Iris pigment epithelial cell (primary cell): ENCODE measurements around the gene CCL28.
A peak's percentile ranks its signal among the peaks of the same experiment; 100 is the strongest.
"Not testable (repeated sequence)": the region's sequence is repeated elsewhere in the genome, so short reads cannot be mapped to it uniquely, and the experiment has no call there.

Experiments
- DNase-seq: peaks from one replicate; pipeline ENCODE4 v3.0.0-alpha.2; 2011; ENCODE audit warnings: low read depth

The CCL28 gene

GRCh38 chr5:43409809-43410271 lies 2.4 kb downstream of the CCL28 start:
- DNase-seq, result no peak

GRCh38 chr5:43402524-43403066 lies 9.6 kb downstream of the CCL28 start:
- DNase-seq, result not testable (repeated sequence)

- DNase-seq, result peak; percentile 24
Observed at GRCh38 chr5:43401827-43402226, 10.4 kb downstream of the CCL28 start.

- peak; percentile 20 for DNase-seq
Observed at GRCh38 chr5:43400082-43400481, 12.1 kb downstream of the CCL28 start.

GRCh38 chr5:43396762-43397304 lies 15.4 kb downstream of the CCL28 start:
- DNase-seq, result peak; percentile 19

- no peak for DNase-seq
Observed at GRCh38 chr5:43390471-43390870, 21.7 kb downstream of the CCL28 start.

- peak; percentile 92 for DNase-seq
Observed at GRCh38 chr5:43389679-43390329, 22.4 kb downstream of the CCL28 start.

- peak; percentile 19 for DNase-seq
Observed at GRCh38 chr5:43386960-43387362, 25.2 kb downstream of the CCL28 start.

- peak; percentile 27 for DNase-seq
Observed at GRCh38 chr5:43376496-43377140, 35.6 kb downstream of the CCL28 start.

GRCh38 chr5:43371821-43372220 lies 40.4 kb downstream of the CCL28 start:
- DNase-seq, result no peak

GRCh38 chr5:43370352-43370751 lies 41.8 kb downstream of the CCL28 start:
- no peak for DNase-seq

GRCh38 chr5:43369651-43370050 lies 42.5 kb downstream of the CCL28 start:
- no peak for DNase-seq

GRCh38 chr5:43367909-43368669 lies 44.1 kb downstream of the CCL28 start:
- DNase-seq, result peak; percentile 60

GRCh38 chr5:43367453-43367852 lies 44.7 kb downstream of the CCL28 start:
- DNase-seq, result no peak

GRCh38 chr5:43366680-43367246 lies 45.4 kb downstream of the CCL28 start:
- not testable (repeated sequence) for DNase-seq

GRCh38 chr5:43365155-43365554 lies 47.0 kb downstream of the CCL28 start:
- DNase-seq, result not testable (repeated sequence)

GRCh38 chr5:43363445-43364152 lies 48.6 kb downstream of the CCL28 start:
- DNase-seq, result peak; percentile 20

GRCh38 chr5:43362725-43363435 lies 49.3 kb downstream of the CCL28 start:
- DNase-seq, result no peak

- DNase-seq, result no peak
Observed at GRCh38 chr5:43358726-43359125, 53.5 kb downstream of the CCL28 start.

GRCh38 chr5:43358301-43358700 lies 53.9 kb downstream of the CCL28 start:
- no peak for DNase-seq

GRCh38 chr5:43357878-43358281 lies 54.3 kb downstream of the CCL28 start:
- no peak for DNase-seq
